Keratinocyte (primary cell): ENCODE results near the gene AGPAT3. TPM values are rescaled to one million over a fixed set of nuclear protein-coding genes. Genes with fewer than 3 reads are reported as not detected.

ENCODE experiments used
- DNase-seq: peaks from one replicate; pipeline ENCODE4 v3.0.0-alpha.2; 2011; ENCODE audit warnings: low read depth, missing footprints, low spot score
- FAIRE-seq: peaks from 2 replicates; lab custom pipeline; 2011; peaks lifted over from hg19 to GRCh38; lab: Jason Lieb, UNC
- H2AFZ ChIP-seq: 2 replicates; pipeline ENCODE4 v1.6.0; 2012; ENCODE audit warnings: low read length, control low read depth, inconsistent platforms; ENCODE audit not compliant: control insufficient read depth
- H3K27ac ChIP-seq: 2 replicates; pipeline ENCODE4 v1.5.1; 2011; ENCODE audit warnings: low read length; ENCODE audit not compliant: control insufficient read depth, insufficient read depth
- H3K27me3 ChIP-seq: 3 replicates; pipeline ENCODE4 v1.6.0; 2011; ENCODE audit warnings: low read length; ENCODE audit not compliant: control insufficient read depth, insufficient read depth; ENCODE audit errors: extremely low read depth
- H3K36me3 ChIP-seq, 2 experiments: 2 replicates in 1 of 2; 3 replicates in 1 of 2; pipeline ENCODE4 v1.5.1; 2011; ENCODE audit warnings: low read length in 2 of 2, mild to moderate bottlenecking in 1 of 2; ENCODE audit not compliant: control insufficient read depth in 2 of 2, insufficient read depth in 2 of 2; ENCODE audit errors: extremely low read depth in 1 of 2
- H3K4me1 ChIP-seq: 3 replicates; pipeline ENCODE4 v1.5.1; 2011; ENCODE audit warnings: low read length; ENCODE audit not compliant: control insufficient read depth, insufficient read depth; ENCODE audit errors: extremely low read depth
- H3K4me2 ChIP-seq: 3 replicates; pipeline ENCODE4 v1.6.0; 2011; ENCODE audit warnings: low read depth, low read length; ENCODE audit not compliant: control insufficient read depth, insufficient read depth; ENCODE audit errors: extremely low read depth
- H3K4me3 ChIP-seq, 3 experiments: fragments of 200-600 bp in 1 of 3; sonication (generic) in 1 of 3; 2 replicates in 2 of 3; 3 replicates in 1 of 3; pipeline ENCODE4 v1.5.1; 2011 to 2016; ENCODE audit warnings: low read length in 3 of 3, mild to moderate bottlenecking in 3 of 3, control low read depth in 2 of 3, inconsistent platforms in 1 of 3, low read depth in 1 of 3, mixed read lengths in 1 of 3, mixed run types in 1 of 3, moderate library complexity in 1 of 3; ENCODE audit not compliant: control insufficient read depth in 2 of 3, insufficient read depth in 2 of 3; ENCODE audit errors: extremely low read depth in 1 of 3
- H3K79me2 ChIP-seq: 2 replicates; pipeline ENCODE4 v1.6.0; 2012; ENCODE audit warnings: low read length; ENCODE audit not compliant: control insufficient read depth, insufficient read depth
- H3K9ac ChIP-seq: 3 replicates; pipeline ENCODE4 v1.6.0; 2011; ENCODE audit warnings: low read length; ENCODE audit not compliant: control insufficient read depth, insufficient read depth; ENCODE audit errors: extremely low read depth
- H3K9me1 ChIP-seq: 3 replicates; pipeline ENCODE4 v1.6.0; 2011; ENCODE audit warnings: low read length; ENCODE audit not compliant: control insufficient read depth, insufficient read depth; ENCODE audit errors: extremely low read depth
- H3K9me3 ChIP-seq: 2 replicates; pipeline ENCODE4 v1.5.1; 2012; ENCODE audit warnings: low read depth, low read length; ENCODE audit not compliant: control insufficient read depth
- H4K20me1 ChIP-seq: 3 replicates; pipeline ENCODE4 v1.6.0; 2011; ENCODE audit warnings: low read length; ENCODE audit not compliant: control insufficient read depth, insufficient read depth; ENCODE audit errors: extremely low read depth
- EZH2 ChIP-seq: IDR thresholded peaks from one replicate; pipeline ENCODE4 v1.6.1; 2012; ENCODE audit warnings: inconsistent platforms, mild to moderate bottlenecking, low read length, moderate library complexity
- dilution Hi-C: fragments of 300-500 bp; cut with MboI; formaldehyde crosslinking; loops from one replicate; pipeline ENCODE4 v1.7.0; 2020; ENCODE audit warnings: low sequenced_read_pairs; ENCODE audit not compliant: extremely low pct_ligation_motif_present
- polyA plus RNA-seq, 5 experiments: library from polyadenylated mRNA; depleted of rRNA in 3 of 5; stranded (reverse) in 3 of 5; stranded (forward) in 1 of 5; unstranded in 1 of 5; fragments of >200 nt; gene quantifications; 1 replicate in 1 of 5; 2 replicates in 3 of 5; 3 replicates in 1 of 5; pipeline versions ENCODE4 v1.2.1 to v1.2.3, GENCODE V29; 2011 to 2012; ENCODE audit warnings: missing spikeins in 2 of 5, low read depth in 1 of 5, low replicate concordance in 1 of 5
- TF ChIP-seq, protein P1 (sequence below), 3 experiments: IDR thresholded peaks in 1 of 3; conservative IDR thresholded peaks in 1 of 3; optimal IDR thresholded peaks in 1 of 3; 2 replicates in 2 of 3; 3 replicates in 1 of 3; pipeline versions ENCODE3 to v1.5.1; 2011; ENCODE audit warnings: low read length in 3 of 3, mild to moderate bottlenecking in 3 of 3, moderate library complexity in 2 of 3, control low read depth in 1 of 3, inconsistent platforms in 1 of 3; ENCODE audit not compliant: insufficient read depth in 2 of 3; ENCODE audit errors: extremely low read depth in 1 of 3

AGPAT3 gene
- polyA plus RNA-seq, 1 donor (not counting 4 experiments of a cell fraction or from before 2014, with no cell fraction given), result 21.7 TPM

DNA sequence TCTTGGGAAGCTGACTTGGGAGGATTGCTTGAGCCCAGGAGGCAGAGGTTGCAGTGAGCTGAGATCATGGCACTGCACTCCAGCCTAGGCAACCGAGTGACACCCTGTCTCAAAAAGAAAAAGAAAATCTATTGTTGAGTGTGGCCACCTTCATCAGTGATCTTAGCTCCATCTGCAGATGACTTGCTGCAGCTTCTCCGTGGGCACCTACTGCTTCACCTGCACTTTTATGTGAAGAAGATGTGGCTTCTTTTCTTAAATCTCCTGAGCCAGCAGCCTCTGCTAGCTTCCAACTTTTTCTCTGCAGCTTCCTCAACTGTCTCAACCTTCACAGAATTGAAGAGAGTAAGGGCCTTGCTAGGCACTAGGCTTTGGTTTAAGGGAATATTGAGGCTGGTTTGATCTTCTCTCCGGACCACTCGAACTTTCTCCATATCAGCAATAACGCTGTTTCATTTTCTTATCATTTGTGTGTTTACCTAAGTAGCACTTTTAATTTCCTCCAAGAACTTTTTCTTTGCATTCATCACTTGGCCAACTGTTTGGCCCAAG lies 28.0 kb downstream of the AGPAT3 start:
- Histone ChIP-seq H3K9ac (no peak overlapping the region), H4K20me1 (no peaks in the 10 kb centered on the region), H3K36me3 (peaks cover 0 to 3% of the 10 kb centered on the region in 2 experiments), H2AFZ (no peak overlapping the region), H3K9me1 (no peaks in the 10 kb centered on the region), H3K4me3 (no peak overlapping the region), H3K4me2 (no peak overlapping the region), H3K79me2 (peaks cover 10% of the 10 kb centered on the region), H3K27ac (no peak overlapping the region), H3K27me3 (no peaks in the 10 kb centered on the region), H3K9me3 (no peaks in the 10 kb centered on the region), H3K4me1 (no peaks in the 10 kb centered on the region)
- no peak for DNase-seq
- dilution Hi-C loops, result no loop called here
- TF ChIP-seq, protein P1, sequence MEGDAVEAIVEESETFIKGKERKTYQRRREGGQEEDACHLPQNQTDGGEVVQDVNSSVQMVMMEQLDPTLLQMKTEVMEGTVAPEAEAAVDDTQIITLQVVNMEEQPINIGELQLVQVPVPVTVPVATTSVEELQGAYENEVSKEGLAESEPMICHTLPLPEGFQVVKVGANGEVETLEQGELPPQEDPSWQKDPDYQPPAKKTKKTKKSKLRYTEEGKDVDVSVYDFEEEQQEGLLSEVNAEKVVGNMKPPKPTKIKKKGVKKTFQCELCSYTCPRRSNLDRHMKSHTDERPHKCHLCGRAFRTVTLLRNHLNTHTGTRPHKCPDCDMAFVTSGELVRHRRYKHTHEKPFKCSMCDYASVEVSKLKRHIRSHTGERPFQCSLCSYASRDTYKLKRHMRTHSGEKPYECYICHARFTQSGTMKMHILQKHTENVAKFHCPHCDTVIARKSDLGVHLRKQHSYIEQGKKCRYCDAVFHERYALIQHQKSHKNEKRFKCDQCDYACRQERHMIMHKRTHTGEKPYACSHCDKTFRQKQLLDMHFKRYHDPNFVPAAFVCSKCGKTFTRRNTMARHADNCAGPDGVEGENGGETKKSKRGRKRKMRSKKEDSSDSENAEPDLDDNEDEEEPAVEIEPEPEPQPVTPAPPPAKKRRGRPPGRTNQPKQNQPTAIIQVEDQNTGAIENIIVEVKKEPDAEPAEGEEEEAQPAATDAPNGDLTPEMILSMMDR (optimal IDR thresholded peaks at IDR 0.05 in 1 of 3, IDR thresholded peaks at IDR 0.05 in 1 of 3, conservative IDR thresholded peaks at IDR 0.05 in 1 of 3; ENCODE audit: extremely low read depth in 1 of 3, insufficient read depth in 2 of 3, low read length in 3 of 3), result no peak
- no peak for TF ChIP-seq EZH2
- FAIRE-seq, result no peak

DNA sequence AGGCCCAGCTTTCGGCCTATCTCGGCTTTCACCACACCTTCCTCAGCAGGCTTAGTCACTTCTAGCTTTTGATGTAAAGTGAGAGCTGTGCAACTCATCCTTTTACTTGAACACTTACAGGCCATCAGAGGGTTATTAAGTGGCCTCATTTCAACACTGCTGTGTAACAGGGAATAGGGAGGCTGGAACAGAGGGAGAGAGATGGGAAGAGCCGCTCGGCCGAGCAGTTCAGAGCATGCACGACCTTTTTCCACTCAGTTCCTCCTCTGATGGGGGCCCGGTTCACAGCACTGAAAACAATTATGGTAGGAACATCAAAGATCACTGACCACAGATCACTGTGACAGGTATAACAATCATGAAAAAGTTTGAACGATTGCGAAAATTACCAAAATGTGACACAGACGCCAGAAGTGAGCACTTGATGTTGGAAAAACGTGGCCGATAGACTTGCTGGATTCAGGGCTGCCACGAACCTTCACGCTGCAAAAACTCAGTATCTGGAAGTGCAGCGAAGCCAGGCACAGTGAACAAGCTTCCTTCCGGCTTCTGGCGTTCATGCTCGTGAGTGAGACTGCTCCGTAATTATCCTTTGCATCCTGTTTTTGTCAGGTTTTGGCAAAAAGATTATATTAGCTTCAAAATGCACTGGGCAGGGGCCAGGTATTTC lies 28.6 kb downstream of the AGPAT3 start:
- Histone ChIP-seq H3K4me3 (no peak overlapping the region), H3K9me3 (no peaks in the 10 kb centered on the region), H4K20me1 (no peaks in the 10 kb centered on the region), H3K9ac (no peak overlapping the region), H3K9me1 (no peaks in the 10 kb centered on the region), H3K79me2 (peaks cover 10% of the 10 kb centered on the region), H3K27ac (no peak overlapping the region), H3K4me1 (no peaks in the 10 kb centered on the region), H2AFZ (no peak overlapping the region), H3K4me2 (no peak overlapping the region), H3K36me3 (peaks cover 0 to 3% of the 10 kb centered on the region in 2 experiments), H3K27me3 (no peaks in the 10 kb centered on the region)
- dilution Hi-C loops, result no loop called here
- TF ChIP-seq EZH2, result no peak
- TF ChIP-seq, protein P1 (optimal IDR thresholded peaks at IDR 0.05 in 1 of 3, IDR thresholded peaks at IDR 0.05 in 1 of 3, conservative IDR thresholded peaks at IDR 0.05 in 1 of 3; ENCODE audit: extremely low read depth in 1 of 3, insufficient read depth in 2 of 3, low read length in 3 of 3), result no peak
- FAIRE-seq, result no peak
- no peak for DNase-seq
